DND-41 (cell line): Measurements from ENCODE around the gene CIZ1.

ENCODE experiments used
- ATAC-seq: fragments of 200-7000 bp; cut with Tn5 transposase; 3 replicates; pipeline ENCODE4 v1.9.1; 2021; ENCODE audit warnings: low read depth; ENCODE audit not compliant: insufficient read depth
- DNase-seq: peaks from one replicate; pipeline ENCODE4 v3.0.0-alpha.2; 2020
- H2AFZ ChIP-seq: 2 replicates; pipeline ENCODE4 v1.6.0; 2012; ENCODE audit warnings: low read depth, low read length
- H3K27ac ChIP-seq: 2 replicates; pipeline ENCODE4 v1.5.1; 2012; ENCODE audit warnings: low read length, inconsistent platforms
- H3K27me3 ChIP-seq: fragments of 200-600 bp; sonication (generic); 2 replicates; pipeline ENCODE4 v1.6.0; 2012; ENCODE audit warnings: low read length, mild to moderate bottlenecking, inconsistent platforms; ENCODE audit not compliant: insufficient read depth, poor library complexity
- H3K36me3 ChIP-seq: 2 replicates; pipeline ENCODE4 v1.5.1; 2012; ENCODE audit warnings: low read length, inconsistent platforms; ENCODE audit not compliant: insufficient read depth
- H3K4me1 ChIP-seq: 2 replicates; pipeline ENCODE4 v1.5.1; 2012; ENCODE audit warnings: mild to moderate bottlenecking, low read length; ENCODE audit not compliant: insufficient read depth
- H3K4me2 ChIP-seq: 2 replicates; pipeline ENCODE4 v1.6.0; 2012; ENCODE audit warnings: mild to moderate bottlenecking, moderate library complexity, low read length, inconsistent platforms; ENCODE audit not compliant: insufficient read depth
- H3K4me3 ChIP-seq, 2 experiments: fragments of 200-600 bp in 1 of 2; shearing (Covaris generic) in 1 of 2; 2 replicates each; pipeline ENCODE4 v1.5.1; 2012 to 2016; ENCODE audit warnings: inconsistent platforms in 2 of 2, low read length in 2 of 2, mild to moderate bottlenecking in 2 of 2, low read depth in 1 of 2, moderate library complexity in 1 of 2
- H3K79me2 ChIP-seq: 2 replicates; pipeline ENCODE4 v1.6.0; 2012; ENCODE audit warnings: low read length, inconsistent platforms; ENCODE audit not compliant: insufficient read depth
- H3K9ac ChIP-seq: 2 replicates; pipeline ENCODE4 v1.6.0; 2012; ENCODE audit warnings: low read depth, mild to moderate bottlenecking, inconsistent platforms, low read length, moderate library complexity
- H3K9me3 ChIP-seq: 2 replicates; pipeline ENCODE4 v1.5.1; 2012; ENCODE audit warnings: low read length, moderate library complexity, mild to moderate bottlenecking, inconsistent platforms; ENCODE audit not compliant: insufficient read depth, severe bottlenecking
- H4K20me1 ChIP-seq: 2 replicates; pipeline ENCODE4 v1.6.0; 2012; ENCODE audit warnings: low read length; ENCODE audit not compliant: insufficient read depth
- CTCF ChIP-seq: IDR thresholded peaks from 2 replicates; pipeline ENCODE4 v1.5.1; 2012; ENCODE audit warnings: borderline replicate concordance, low read length, moderate library complexity, mild to moderate bottlenecking; ENCODE audit not compliant: poor library complexity, severe bottlenecking; ENCODE audit errors: extremely low read depth
- EZH2 ChIP-seq: IDR thresholded peaks from 3 replicates; pipeline ENCODE4 v1.6.1; 2012; ENCODE audit warnings: borderline replicate concordance, low read depth, mild to moderate bottlenecking, moderate library complexity, low read length, inconsistent platforms; ENCODE audit not compliant: severe bottlenecking

Gene CIZ1

GRCh38 chr9:128180447-128180846 lies 10.9 kb downstream of the CIZ1 start:
- no peak for ATAC-seq
- H3K4me3 ChIP-seq = no peak overlapping the region
- H2AFZ ChIP-seq = no peak overlapping the region
- no peak for DNase-seq
- H3K27me3 ChIP-seq = no peaks in the 10 kb centered on the region
- H3K79me2 ChIP-seq = no peaks in the 10 kb centered on the region
- no peak for TF ChIP-seq CTCF
- TF ChIP-seq EZH2 = no peak
- no peaks in the 10 kb centered on the region for H4K20me1 ChIP-seq
- H3K4me1 ChIP-seq = no peaks in the 10 kb centered on the region
- peaks cover 8% of the 10 kb centered on the region for H3K9me3 ChIP-seq
- H3K4me2 ChIP-seq = no peak overlapping the region
- no peak overlapping the region for H3K27ac ChIP-seq
- H3K9ac ChIP-seq = no peak overlapping the region
- H3K36me3 ChIP-seq = peaks cover 74% of the 10 kb centered on the region

- Histone ChIP-seq H3K4me2 (no peak overlapping the region), H4K20me1 (no peaks in the 10 kb centered on the region), H2AFZ (no peak overlapping the region), H3K9me3 (peaks cover 8% of the 10 kb centered on the region), H3K27me3 (no peaks in the 10 kb centered on the region), H3K27ac (no peak overlapping the region), H3K4me3 (no peak overlapping the region), H3K4me1 (no peaks in the 10 kb centered on the region), H3K9ac (no peak overlapping the region), H3K79me2 (no peaks in the 10 kb centered on the region), H3K36me3 (peaks cover 69% of the 10 kb centered on the region)
- no peak for TF ChIP-seq EZH2
- TF ChIP-seq CTCF = no peak
- no peak for ATAC-seq
- no peak for DNase-seq
These were observed 11.4 kb downstream of the CIZ1 start for GRCh38 chr9:128180001-128180400.

- Histone ChIP-seq H3K27ac (no peak overlapping the region), H3K36me3 (peaks cover 71% of the 10 kb centered on the region), H3K9me3 (peaks cover 8% of the 10 kb centered on the region), H4K20me1 (no peaks in the 10 kb centered on the region), H3K27me3 (no peaks in the 10 kb centered on the region), H2AFZ (no peak overlapping the region), H3K4me3 (no peak overlapping the region), H3K9ac (no peak overlapping the region), H3K4me2 (no peak overlapping the region), H3K79me2 (no peaks in the 10 kb centered on the region), H3K4me1 (no peaks in the 10 kb centered on the region)
- ATAC-seq (no peak), DNase-seq (no peak)
- no peak for TF ChIP-seq EZH2
- no peak for TF ChIP-seq CTCF
These were observed 12.5 kb downstream of the CIZ1 start for GRCh38 chr9:128178806-128179431.
